Activated CD8-positive, alpha-beta memory T cell treated with anti-CD3 and anti-CD28 coated beads, Interleukin-2, amount 10 ng/mL, durations not matched to agents 7 days and 5 days (primary cell): ENCODE measurements around the gene ADCY10. TPM values are rescaled to one million over a fixed set of nuclear protein-coding genes. Genes with fewer than 3 reads are reported as not detected.

Experiments used
- ATAC-seq: fragments of 150-1000 bp; cut with Tn5 transposase; one replicate; pipeline ENCODE4 v1.10.0; 2021; ENCODE audit warnings: moderate library complexity
- CTCF ChIA-PET: fragments of 350-600 bp; sonication (Branson Sonifier 250); formaldehyde crosslinking; loops from one replicate; lab custom pipeline; 2021; ENCODE audit warnings: antibody characterized with exemption; lab: Charles Lee
- DNase-seq: peaks from one replicate; pipeline ENCODE4 v3.0.0-alpha.2; 2020
- H3K27ac Mint-ChIP-seq: one replicate; pipeline ENCODE4 v1.8.0; 2021; ENCODE audit warnings: mild to moderate bottlenecking, mixed read lengths
- H3K27me3 Mint-ChIP-seq: one replicate; pipeline ENCODE4 v1.8.0; 2021; ENCODE audit warnings: mixed read lengths
- H3K36me3 Mint-ChIP-seq: one replicate; pipeline ENCODE4 v1.8.0; 2021; ENCODE audit warnings: mild to moderate bottlenecking, mixed read lengths
- H3K4me1 Mint-ChIP-seq: one replicate; pipeline ENCODE4 v1.8.0; 2021; ENCODE audit warnings: mixed read lengths
- H3K4me3 Mint-ChIP-seq: one replicate; pipeline ENCODE4 v1.8.0; 2021; ENCODE audit warnings: mild to moderate bottlenecking, moderate library complexity, mixed read lengths
- H3K9me3 Mint-ChIP-seq: one replicate; pipeline ENCODE4 v1.8.0; 2022; ENCODE audit warnings: low read depth, mixed read lengths
- total RNA-seq, 2 experiments: library from RNA; stranded (reverse); gene quantifications; one replicate each; pipeline ENCODE4 v1.2.3, GENCODE V29; 2021

The ADCY10 gene
- total RNA-seq, 2 experiments from 2014 or later: 0.07 to 0.32 TPM

GRCh38 chr1:167922611-167923074 is 8.7 kb upstream of the ADCY10 start:
- no peaks in the 10 kb centered on the region for H3K27me3 Mint-ChIP-seq
- peaks cover 18% of the 10 kb centered on the region for H3K36me3 Mint-ChIP-seq
- no peaks in the 10 kb centered on the region for H3K4me1 Mint-ChIP-seq
- H3K9me3 Mint-ChIP-seq: no peaks in the 10 kb centered on the region
- ATAC-seq (no peak), DNase-seq (no peak)
- no peak overlapping the region for H3K27ac Mint-ChIP-seq
- H3K4me3 Mint-ChIP-seq: no peak overlapping the region
- CTCF ChIA-PET: interaction anchor here (1.1 kb wide), 1 partner anchor 13 kb away, joined by 3 read pairs; no protein-coding TSS in a partner anchor

- Mint-ChIP-seq H3K27ac (no peak overlapping the region), H3K4me3 (no peak overlapping the region), H3K27me3 (no peaks in the 10 kb centered on the region), H3K4me1 (no peaks in the 10 kb centered on the region), H3K9me3 (no peaks in the 10 kb centered on the region), H3K36me3 (peaks cover 20% of the 10 kb centered on the region)
- DNase-seq (no peak), ATAC-seq (no peak)
- CTCF ChIA-PET: interaction anchor here (1.1 kb wide), 1 partner anchor 13 kb away, joined by 3 read pairs; no protein-coding TSS in a partner anchor
Measured at GRCh38 chr1:167922023-167922422, 8.1 kb upstream of the ADCY10 start.

- Mint-ChIP-seq H3K36me3 (peaks cover 11% of the 10 kb centered on the region), H3K4me1 (no peaks in the 10 kb centered on the region), H3K9me3 (no peaks in the 10 kb centered on the region), H3K27me3 (no peaks in the 10 kb centered on the region), H3K4me3 (no peak overlapping the region), H3K27ac (no peak overlapping the region)
- DNase-seq (no peak), ATAC-seq (no peak)
- CTCF ChIA-PET: interaction anchor here (0.8 to 1.8 kb wide), 2 partner anchors 11 to 15 kb away, joined by 4 to 5 read pairs; no protein-coding TSS in a partner anchor
Measured at GRCh38 chr1:167916766-167917511, 3.0 kb upstream of the ADCY10 start.

GRCh38 chr1:167915569-167915968 is 1.6 kb upstream of the ADCY10 start:
- ATAC-seq (no peak), DNase-seq (no peak)
- Mint-ChIP-seq H3K9me3 (no peaks in the 10 kb centered on the region), H3K27ac (no peak overlapping the region), H3K4me3 (no peak overlapping the region), H3K27me3 (no peaks in the 10 kb centered on the region), H3K4me1 (no peaks in the 10 kb centered on the region), H3K36me3 (peaks cover 10% of the 10 kb centered on the region)
- CTCF ChIA-PET: interaction anchor here (1.8 kb wide), 1 partner anchor 12 kb away, joined by 4 read pairs; no protein-coding TSS in a partner anchor

GRCh38 chr1:167912294-167912693 is 1.6 kb downstream of the ADCY10 start:
- CTCF ChIA-PET: no interaction called here
- H3K36me3 Mint-ChIP-seq: peaks cover 6% of the 10 kb centered on the region
- DNase-seq (no peak), ATAC-seq (no peak)
- H3K27ac Mint-ChIP-seq: no peak overlapping the region
- peaks cover 8% of the 10 kb centered on the region for H3K9me3 Mint-ChIP-seq
- peaks cover 1% of the 10 kb centered on the region for H3K4me1 Mint-ChIP-seq
- H3K27me3 Mint-ChIP-seq: peaks cover 5% of the 10 kb centered on the region
- no peak overlapping the region for H3K4me3 Mint-ChIP-seq

GRCh38 chr1:167911413-167911812 is 2.5 kb downstream of the ADCY10 start:
- no peak for ATAC-seq
- CTCF ChIA-PET: no interaction called here
- H3K9me3 Mint-ChIP-seq: peaks cover 8% of the 10 kb centered on the region
- H3K27ac Mint-ChIP-seq: no peak overlapping the region
- H3K27me3 Mint-ChIP-seq: peaks cover 8% of the 10 kb centered on the region
- H3K4me3 Mint-ChIP-seq: no peak overlapping the region
- H3K36me3 Mint-ChIP-seq: peaks cover 6% of the 10 kb centered on the region
- H3K4me1 Mint-ChIP-seq: peaks cover 1% of the 10 kb centered on the region
- no peak for DNase-seq

- Mint-ChIP-seq H3K4me3 (no peak overlapping the region), H3K36me3 (peaks cover 5% of the 10 kb centered on the region), H3K9me3 (peaks cover 8% of the 10 kb centered on the region), H3K27me3 (peaks cover 8% of the 10 kb centered on the region), H3K4me1 (peaks cover 1% of the 10 kb centered on the region), H3K27ac (no peak overlapping the region)
- DNase-seq (no peak), ATAC-seq (no peak)
- CTCF ChIA-PET: interaction anchor here (1.1 to 1.3 kb wide), 2 partner anchors 10 to 107 kb away, joined by 3 read pairs; no protein-coding TSS in a partner anchor
Measured at GRCh38 chr1:167910530-167910929, 3.4 kb downstream of the ADCY10 start.

GRCh38 chr1:167909691-167910180 is 4.2 kb downstream of the ADCY10 start:
- H3K4me1 Mint-ChIP-seq: peaks cover 1% of the 10 kb centered on the region
- DNase-seq (no peak), ATAC-seq (no peak)
- H3K4me3 Mint-ChIP-seq: no peak overlapping the region
- peaks cover 5% of the 10 kb centered on the region for H3K36me3 Mint-ChIP-seq
- no peak overlapping the region for H3K27ac Mint-ChIP-seq
- peaks cover 8% of the 10 kb centered on the region for H3K27me3 Mint-ChIP-seq
- peaks cover 8% of the 10 kb centered on the region for H3K9me3 Mint-ChIP-seq
- CTCF ChIA-PET: interaction anchor here (1.3 kb wide), 1 partner anchor 9 kb away, joined by 3 read pairs; no protein-coding TSS in a partner anchor

- DNase-seq (no peak), ATAC-seq (no peak)
- Mint-ChIP-seq H3K27ac (no peak overlapping the region), H3K36me3 (peaks cover 5% of the 10 kb centered on the region), H3K9me3 (peaks cover 8% of the 10 kb centered on the region), H3K4me3 (no peak overlapping the region), H3K27me3 (peaks cover 8% of the 10 kb centered on the region), H3K4me1 (peaks cover 1% of the 10 kb centered on the region)
- CTCF ChIA-PET: no interaction called here
Measured at GRCh38 chr1:167905671-167906070, 8.3 kb downstream of the ADCY10 start.

- peaks cover 1% of the 10 kb centered on the region for H3K4me1 Mint-ChIP-seq
Measured at GRCh38 chr1:167905182-167905581, 8.8 kb downstream of the ADCY10 start.

GRCh38 chr1:167904652-167905130 is 9.2 kb downstream of the ADCY10 start:
- no peak for DNase-seq
- Mint-ChIP-seq H3K27ac (no peak overlapping the region), H3K4me3 (no peak overlapping the region), H3K27me3 (peaks cover 3% of the 10 kb centered on the region), H3K9me3 (peaks cover 2% of the 10 kb centered on the region), H3K4me1 (no peaks in the 10 kb centered on the region), H3K36me3 (no peaks in the 10 kb centered on the region)
- ATAC-seq: no peak
- CTCF ChIA-PET: no interaction called here

More at GRCh38 chr1:167905182-167905581, 8.8 kb downstream of the ADCY10 start:
- H3K27ac Mint-ChIP-seq: no peak overlapping the region
- ATAC-seq (no peak), DNase-seq (no peak)
- peaks cover 5% of the 10 kb centered on the region for H3K27me3 Mint-ChIP-seq
- CTCF ChIA-PET: no interaction called here
- H3K4me3 Mint-ChIP-seq: no peak overlapping the region
- H3K36me3 Mint-ChIP-seq: peaks cover 3% of the 10 kb centered on the region
- H3K9me3 Mint-ChIP-seq: peaks cover 5% of the 10 kb centered on the region

GRCh38 chr1:167900907-167901306 is 13.0 kb downstream of the ADCY10 start:
- ATAC-seq: no peak
- Mint-ChIP-seq H3K27ac (no peak overlapping the region), H3K36me3 (no peaks in the 10 kb centered on the region), H3K4me3 (no peak overlapping the region), H3K9me3 (no peaks in the 10 kb centered on the region), H3K27me3 (no peaks in the 10 kb centered on the region), H3K4me1 (no peaks in the 10 kb centered on the region)
- no peak for DNase-seq
- CTCF ChIA-PET: interaction anchor here (1.2 kb wide), 1 partner anchor 9 kb away, joined by 3 read pairs; no protein-coding TSS in a partner anchor

- H3K27me3 Mint-ChIP-seq: no peaks in the 10 kb centered on the region
- no peaks in the 10 kb centered on the region for H3K9me3 Mint-ChIP-seq
- no peak for DNase-seq
- H3K36me3 Mint-ChIP-seq: no peaks in the 10 kb centered on the region
- CTCF ChIA-PET: no interaction called here
- ATAC-seq: no peak
- no peaks in the 10 kb centered on the region for H3K4me1 Mint-ChIP-seq
- H3K27ac Mint-ChIP-seq: no peak overlapping the region
- H3K4me3 Mint-ChIP-seq: no peak overlapping the region
Measured at GRCh38 chr1:167899253-167899681, 14.7 kb downstream of the ADCY10 start.
